Bronchial epithelial cell (primary cell): ENCODE data around the gene NUP98. TPM values are rescaled to one million over a fixed set of nuclear protein-coding genes. Genes with fewer than 3 reads are reported as not detected.

Experiments used
- DNase-seq: peaks from one replicate; pipeline ENCODE4 v3.0.0-alpha.2; 2010; ENCODE audit warnings: low read depth
- FAIRE-seq: peaks from 2 replicates; lab custom pipeline; 2011; peaks lifted over from hg19 to GRCh38; lab: Jason Lieb, UNC
- H3K27me3 ChIP-seq: 2 replicates; pipeline ENCODE4 v1.5.1; 2011; ENCODE audit warnings: low read length; ENCODE audit not compliant: control insufficient read depth, insufficient read depth
- H3K36me3 ChIP-seq: 2 replicates; pipeline ENCODE4 v1.5.1; 2011; ENCODE audit warnings: low read length; ENCODE audit not compliant: control insufficient read depth, insufficient read depth
- H3K4me3 ChIP-seq: 2 replicates; pipeline ENCODE4 v1.5.1; 2011; ENCODE audit warnings: mild to moderate bottlenecking, low read depth, low read length, control low read depth
- total RNA-seq: library from RNA; depleted of rRNA; stranded (reverse); fragments of >200 nt; gene quantifications from 2 replicates; pipeline ENCODE4 v1.2.1, GENCODE V29; 2014
- TF ChIP-seq, protein P1 (sequence below): IDR thresholded peaks from 2 replicates; pipeline ENCODE4 v1.5.1; 2011; ENCODE audit warnings: mild to moderate bottlenecking, moderate library complexity, low read length, control low read depth, inconsistent platforms; ENCODE audit not compliant: insufficient read depth, severe bottlenecking

The NUP98 gene
- total RNA-seq, 1 donor from 2014 or later: 59.8 TPM

DNA sequence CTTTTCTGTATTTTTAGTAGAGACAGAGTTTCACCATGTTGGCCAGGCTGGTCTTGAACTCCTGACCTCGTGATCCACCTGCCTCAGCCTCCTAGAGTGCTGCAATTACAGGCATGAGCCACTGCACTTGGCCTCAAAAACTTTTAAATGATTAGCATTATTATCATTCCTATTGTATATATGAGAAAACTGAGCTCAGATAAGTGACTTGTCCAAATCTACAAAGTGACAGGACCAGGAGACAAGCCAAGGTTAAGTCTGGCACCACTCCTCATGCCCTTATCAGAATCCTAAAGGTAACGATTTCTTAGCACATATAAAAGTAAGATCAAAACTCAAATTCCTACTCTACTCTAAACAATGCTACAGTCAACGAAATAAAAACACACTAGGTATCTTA, 94.0 kb downstream of the NUP98 start:
- H3K36me3 ChIP-seq: peaks cover 20% of the 10 kb centered on the region
- TF ChIP-seq, protein P1, sequence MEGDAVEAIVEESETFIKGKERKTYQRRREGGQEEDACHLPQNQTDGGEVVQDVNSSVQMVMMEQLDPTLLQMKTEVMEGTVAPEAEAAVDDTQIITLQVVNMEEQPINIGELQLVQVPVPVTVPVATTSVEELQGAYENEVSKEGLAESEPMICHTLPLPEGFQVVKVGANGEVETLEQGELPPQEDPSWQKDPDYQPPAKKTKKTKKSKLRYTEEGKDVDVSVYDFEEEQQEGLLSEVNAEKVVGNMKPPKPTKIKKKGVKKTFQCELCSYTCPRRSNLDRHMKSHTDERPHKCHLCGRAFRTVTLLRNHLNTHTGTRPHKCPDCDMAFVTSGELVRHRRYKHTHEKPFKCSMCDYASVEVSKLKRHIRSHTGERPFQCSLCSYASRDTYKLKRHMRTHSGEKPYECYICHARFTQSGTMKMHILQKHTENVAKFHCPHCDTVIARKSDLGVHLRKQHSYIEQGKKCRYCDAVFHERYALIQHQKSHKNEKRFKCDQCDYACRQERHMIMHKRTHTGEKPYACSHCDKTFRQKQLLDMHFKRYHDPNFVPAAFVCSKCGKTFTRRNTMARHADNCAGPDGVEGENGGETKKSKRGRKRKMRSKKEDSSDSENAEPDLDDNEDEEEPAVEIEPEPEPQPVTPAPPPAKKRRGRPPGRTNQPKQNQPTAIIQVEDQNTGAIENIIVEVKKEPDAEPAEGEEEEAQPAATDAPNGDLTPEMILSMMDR: no peak
- FAIRE-seq: no peak
- no peak overlapping the region for H3K4me3 ChIP-seq
- DNase-seq: no peak
- no peaks in the 10 kb centered on the region for H3K27me3 ChIP-seq

GRCh38 chr11:3700910-3701309, 96.4 kb downstream of the NUP98 start:
- TF ChIP-seq, protein P1: no peak
- H3K36me3 ChIP-seq: peaks cover 20% of the 10 kb centered on the region
- H3K4me3 ChIP-seq: no peak overlapping the region
- H3K27me3 ChIP-seq: no peaks in the 10 kb centered on the region
- no peak for DNase-seq
- FAIRE-seq: no peak

GRCh38 chr11:3700410-3700809, 96.9 kb downstream of the NUP98 start:
- FAIRE-seq: no peak
- Histone ChIP-seq H3K27me3 (no peaks in the 10 kb centered on the region), H3K4me3 (no peak overlapping the region), H3K36me3 (peaks cover 20% of the 10 kb centered on the region)
- no peak for DNase-seq
- TF ChIP-seq, protein P1: no peak

DNA sequence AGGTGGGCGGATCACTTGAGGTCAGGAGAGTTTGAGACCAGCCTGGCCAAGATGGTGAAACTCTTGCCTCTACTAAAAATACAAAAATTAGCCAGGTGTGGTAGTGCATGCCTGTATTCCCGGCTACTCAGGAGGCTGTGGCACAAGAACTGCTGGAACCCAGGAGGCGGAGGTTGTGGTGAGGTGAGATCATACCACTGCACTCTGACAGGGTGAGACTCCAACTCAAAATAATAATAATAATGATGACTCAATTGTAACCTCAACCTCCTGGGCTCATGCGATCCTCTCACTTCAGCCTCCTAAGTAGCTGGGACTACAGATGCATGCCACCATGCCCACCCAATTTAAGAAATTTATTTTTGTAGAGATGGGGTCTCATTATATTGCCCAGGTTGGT, 110.6 kb downstream of the NUP98 start:
- peak; percentile 26 for DNase-seq
- Histone ChIP-seq H3K27me3 (no peaks in the 10 kb centered on the region), H3K36me3 (peaks cover 23% of the 10 kb centered on the region), H3K4me3 (no peak overlapping the region)
- FAIRE-seq: no peak
- TF ChIP-seq, protein P1: no peak

DNA sequence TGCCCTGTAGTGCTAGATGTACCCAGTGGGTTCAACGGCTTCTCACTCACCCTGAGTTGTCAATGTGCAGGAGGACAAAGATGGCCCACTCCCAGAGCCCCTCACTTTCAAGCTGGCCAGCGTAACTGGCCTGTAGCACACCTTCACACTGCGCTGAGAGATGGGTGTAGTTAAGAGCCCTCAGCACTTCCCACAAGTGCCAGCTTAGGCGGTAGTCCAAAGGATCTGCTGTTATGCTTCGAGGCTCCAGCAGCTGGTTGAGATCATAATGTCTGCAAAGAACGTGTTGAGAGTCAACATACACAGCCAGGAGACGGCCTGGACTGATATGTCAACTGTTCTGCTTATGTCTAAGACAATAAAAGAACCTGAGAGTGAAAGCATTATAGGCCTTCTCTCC, 111.4 kb downstream of the NUP98 start:
- H3K36me3 ChIP-seq: peaks cover 19% of the 10 kb centered on the region
- no peaks in the 10 kb centered on the region for H3K27me3 ChIP-seq
- DNase-seq (no peak), FAIRE-seq (no peak)
- TF ChIP-seq, protein P1: no peak
- no peak overlapping the region for H3K4me3 ChIP-seq

GRCh38 chr11:3684819-3685172, 112.6 kb downstream of the NUP98 start:
- Histone ChIP-seq H3K4me3 (no peak overlapping the region), H3K27me3 (no peaks in the 10 kb centered on the region), H3K36me3 (peaks cover 25% of the 10 kb centered on the region)
- DNase-seq: no peak
- FAIRE-seq: no peak
- TF ChIP-seq, protein P1: no peak
